H1 (cell line): ENCODE measurements around the gene RBM15B. TPM values are rescaled to one million over a fixed set of nuclear protein-coding genes. Genes with fewer than 3 reads are reported as not detected.

Experiments used
- ASH2L ChIP-seq: fragments of 200-600, 300-600 bp; sonication (generic); IDR thresholded peaks from one replicate; pipeline ENCODE4 v1.7.1; 2017; ENCODE audit warnings: low read length
- BACH1 ChIP-seq: IDR thresholded peaks from 2 replicates; pipeline ENCODE4 v1.6.1; 2012; ENCODE audit warnings: low read length, improper control_type of control experiment
- CHD1 ChIP-seq: IDR thresholded peaks from 2 replicates; pipeline ENCODE4 v1.6.1; 2012; ENCODE audit warnings: low read depth, low read length, improper control_type of control experiment
- CHD2 ChIP-seq: IDR thresholded peaks from 2 replicates; pipeline ENCODE4 v1.6.1; 2012; ENCODE audit warnings: low read length, improper control_type of control experiment
- CREB1 ChIP-seq: IDR thresholded peaks from 2 replicates; pipeline ENCODE4 v1.6.1; 2012; ENCODE audit warnings: inconsistent platforms
- CTBP2 ChIP-seq: IDR thresholded peaks from 2 replicates; pipeline ENCODE4 v1.7.0; 2011; ENCODE audit warnings: borderline replicate concordance, mild to moderate bottlenecking, moderate library complexity, mixed read lengths, low read length; ENCODE audit not compliant: insufficient read depth, insufficient read length
- E2F6 ChIP-seq: IDR thresholded peaks from 2 replicates; pipeline ENCODE4 v1.6.1; 2012; ENCODE audit warnings: inconsistent platforms
- GABPA ChIP-seq: IDR thresholded peaks from 2 replicates; pipeline ENCODE4 v1.6.1; 2011; ENCODE audit warnings: mild to moderate bottlenecking, low read length, moderate library complexity, borderline replicate concordance; ENCODE audit not compliant: insufficient read depth
- KDM1A ChIP-seq: fragments of 200-600, 300-600 bp; sonication (generic); IDR thresholded peaks from 2 replicates; pipeline ENCODE4 v1.7.1; 2016; ENCODE audit warnings: mild to moderate bottlenecking, low read length, borderline replicate concordance
- KDM4A ChIP-seq: IDR thresholded peaks from one replicate; pipeline ENCODE4 v1.7.1; 2012; ENCODE audit warnings: low read depth, mild to moderate bottlenecking, moderate library complexity, low read length, inconsistent platforms; ENCODE audit not compliant: severe bottlenecking
- MAX ChIP-seq: IDR thresholded peaks from 2 replicates; pipeline ENCODE4 v1.6.1; 2012; ENCODE audit warnings: inconsistent platforms
- PHF8 ChIP-seq: fragments of 200-600 bp; sonication (generic); conservative IDR thresholded peaks from 2 replicates; pipeline ENCODE4 v1.7.1; 2012; ENCODE audit warnings: low read depth, mild to moderate bottlenecking, inconsistent platforms, low read length, moderate library complexity
- POLR2AphosphoS5 ChIP-seq: IDR thresholded peaks from 2 replicates; pipeline ENCODE4 v1.6.1; 2011; ENCODE audit warnings: low read depth, low read length
- POU5F1 ChIP-seq: IDR thresholded peaks from 2 replicates; pipeline ENCODE4 v1.6.1; 2011; ENCODE audit warnings: low read depth, mild to moderate bottlenecking, low read length, moderate library complexity
- RNF2 ChIP-seq: fragments of 200-900, 300-1000 bp; sonication (generic); IDR thresholded peaks from 2 replicates; pipeline ENCODE4 v1.7.1; 2016; ENCODE audit warnings: borderline replicate concordance, low read depth, mild to moderate bottlenecking, antibody characterized with exemption, low read length; ENCODE audit not compliant: poor library complexity, severe bottlenecking; ENCODE audit errors: missing control alignments
- SAP30 ChIP-seq: fragments of 300-600 bp; sonication (generic); IDR thresholded peaks from 2 replicates; pipeline ENCODE4 v1.7.1; 2012; ENCODE audit warnings: low read length, moderate library complexity, mild to moderate bottlenecking, inconsistent platforms; ENCODE audit not compliant: insufficient read depth, insufficient replicate concordance
- SIN3A ChIP-seq, 2 experiments: IDR thresholded peaks in 1 of 2; conservative IDR thresholded peaks in 1 of 2; 2 replicates each; pipeline ENCODE4 v1.6.1; 2011 to 2012; ENCODE audit warnings: low read length in 2 of 2, improper control_type of control experiment in 1 of 2, low read depth in 1 of 2, mild to moderate bottlenecking in 1 of 2
- USF2 ChIP-seq: IDR thresholded peaks from 2 replicates; pipeline ENCODE4 v1.6.1; 2011; ENCODE audit warnings: low read length, improper control_type of control experiment
- polyA plus RNA-seq, 7 experiments: library from polyadenylated mRNA; depleted of rRNA in 3 of 7; stranded (reverse) in 5 of 7; unstranded in 2 of 7; fragments of >200 nt in 5 of 7; fragments of 200-250 nt in 2 of 7; gene quantifications; 1 replicate in 5 of 7; 2 replicates in 1 of 7; 4 replicates in 1 of 7; pipeline versions ENCODE4 v1.2.1 to v1.2.3, GENCODE V29; 2011 to 2013; ENCODE audit warnings: missing spikeins in 2 of 7, mixed read lengths in 2 of 7
- total RNA-seq: library from RNA; stranded (reverse); fragmentation: NEBNext Ultra II Directional; extraction: Animal tissue kit (Norgen Biotek cat#: 25700); gene quantifications from 2 replicates; pipeline ENCODE4 v1.2.1, GENCODE V29; 2021

Gene RBM15B
- total and polyA plus RNA-seq, 2 of the 8 experiments (the other 6 are each of a cell fraction or from before 2014, with no cell fraction given), result 22.2 to 59.1 TPM

GRCh38 chr3:51384726-51385473 is 6.2 kb upstream of the RBM15B start, which contains the start of gene MANF (continued):
- TF ChIP-seq SIN3A (conservative IDR thresholded peaks at IDR 0.05 in 1 of 2, IDR thresholded peaks at IDR 0.05 in 1 of 2; ENCODE audit: low read depth in 1 of 2, low read length in 2 of 2), result peak in 1 of 2 experiments; percentile 77; a peak in 2 of 4 replicates
- peak; percentile 21; the same call in 1 of the 2 replicates for TF ChIP-seq BACH1
- no peak for TF ChIP-seq KDM4A
- TF ChIP-seq POLR2AphosphoS5, result peak; percentile 93
- peak; percentile 77 for TF ChIP-seq MAX
- TF ChIP-seq POU5F1, result no peak
- peak; percentile 50 for TF ChIP-seq SAP30
- peak; percentile 90 for TF ChIP-seq PHF8
- TF ChIP-seq ASH2L, result peak; percentile 75
- peak; percentile 90 for TF ChIP-seq CREB1
- TF ChIP-seq CTBP2, result no peak
- TF ChIP-seq USF2, result peak; percentile 63
- peak; percentile 27; the same call in 1 of the 2 replicates for TF ChIP-seq E2F6
- no peak for TF ChIP-seq CHD1
- no peak for TF ChIP-seq RNF2
- no peak for TF ChIP-seq KDM1A
- TF ChIP-seq CHD2, result peak; percentile 83
- TF ChIP-seq GABPA, result peak; percentile 82; the same call in 1 of the 2 replicates
